GM23338 (cell line): Measurements from ENCODE around the gene IL18R1. TPM values are rescaled to one million over a fixed set of nuclear protein-coding genes. Genes with fewer than 3 reads are reported as not detected.

Source experiments
- ATAC-seq: fragments of 200-7000 bp; cut with Tn5 transposase; 3 replicates; pipeline ENCODE4 v1.9.1; 2020
- DNase-seq: peaks from one replicate; pipeline ENCODE4 v3.0.0-alpha.2; 2015; ENCODE audit warnings: low spot score
- H2AFZ ChIP-seq: fragments of 200-600 bp; sonication (generic); 2 replicates; pipeline ENCODE4 v1.8.0; 2016; ENCODE audit warnings: antibody characterized with exemption, mild to moderate bottlenecking, moderate library complexity
- H3F3A ChIP-seq: fragments of 200-600 bp; sonication (generic); replicated peaks from 2 replicates; pipeline ENCODE4 v1.8.0; 2017; ENCODE audit warnings: antibody characterized with exemption, mixed run types, low read depth
- H3K27ac ChIP-seq: fragments of 200-600 bp; sonication (generic); 2 replicates; pipeline ENCODE4 v1.6.1; 2016; ENCODE audit warnings: low read depth
- H3K27me3 ChIP-seq: fragments of 200-600 bp; sonication (generic); 2 replicates; pipeline ENCODE4 v1.8.0; 2016; ENCODE audit warnings: mild to moderate bottlenecking, mixed run types, moderate library complexity; ENCODE audit not compliant: insufficient read depth
- H3K36me3 ChIP-seq: fragments of 200-600 bp; sonication (generic); 2 replicates; pipeline ENCODE4 v1.8.0; 2016; ENCODE audit warnings: mild to moderate bottlenecking; ENCODE audit not compliant: insufficient read depth
- H3K4me1 ChIP-seq: fragments of 200-600 bp; sonication (generic); 2 replicates; pipeline ENCODE4 v1.8.0; 2016; ENCODE audit warnings: mild to moderate bottlenecking, moderate library complexity; ENCODE audit not compliant: insufficient read depth
- H3K4me2 ChIP-seq: fragments of 200-600 bp; sonication (generic); 2 replicates; pipeline ENCODE4 v1.7.1; 2017; ENCODE audit warnings: mixed run types
- H3K4me3 ChIP-seq: fragments of 200-600 bp; sonication (generic); 2 replicates; pipeline ENCODE4 v1.6.1; 2016; ENCODE audit warnings: mixed run types
- H3K79me2 ChIP-seq: fragments of 200-600 bp; sonication (generic); replicated peaks from 2 replicates; pipeline ENCODE4 v1.8.0; 2017; ENCODE audit warnings: mild to moderate bottlenecking; ENCODE audit not compliant: insufficient read depth
- H3K9me2 ChIP-seq: fragments of 200-600 bp; sonication (generic); 2 replicates; pipeline ENCODE4 v1.8.0; 2017; ENCODE audit not compliant: insufficient read depth
- H4K20me1 ChIP-seq: fragments of 200-600 bp; sonication (generic); replicated peaks from 2 replicates; pipeline ENCODE4 v1.8.0; 2017; ENCODE audit warnings: mild to moderate bottlenecking; ENCODE audit not compliant: insufficient read depth
- H3K27ac Mint-ChIP-seq: 2 replicates; pipeline ENCODE4 v1.8.0; 2020; ENCODE audit warnings: inconsistent platforms, mild to moderate bottlenecking, moderate library complexity, mixed read lengths
- H3K27me3 Mint-ChIP-seq: 3 replicates; pipeline ENCODE4 v1.8.0; 2022; ENCODE audit warnings: low read depth, mild to moderate bottlenecking, moderate library complexity, mixed read lengths, inconsistent platforms; ENCODE audit not compliant: insufficient read depth, poor library complexity
- H3K36me3 Mint-ChIP-seq: 3 replicates; pipeline ENCODE4 v1.8.0; 2021; ENCODE audit warnings: low read depth, mild to moderate bottlenecking, inconsistent platforms, moderate library complexity, mixed read lengths
- H3K4me1 Mint-ChIP-seq: 3 replicates; pipeline ENCODE4 v1.8.0; 2020; ENCODE audit warnings: mild to moderate bottlenecking, inconsistent platforms, mixed read lengths
- H3K4me3 Mint-ChIP-seq: 3 replicates; pipeline ENCODE4 v1.8.0; 2021; ENCODE audit warnings: moderate library complexity, mild to moderate bottlenecking, inconsistent platforms, mixed read lengths
- H3K9me3 Mint-ChIP-seq: 3 replicates; pipeline ENCODE4 v1.8.0; 2020; ENCODE audit warnings: moderate library complexity, mild to moderate bottlenecking, inconsistent platforms, mixed read lengths
- CREB1 ChIP-seq: fragments of 250-450 bp; sonication (Bioruptor Pico); IDR thresholded peaks from 2 replicates; pipeline ENCODE4 v1.5.0; 2020; ENCODE audit warnings: low read depth, mild to moderate bottlenecking, moderate library complexity
- EZH2 ChIP-seq: fragments of 200-600 bp; sonication (generic); IDR thresholded peaks from one replicate; pipeline ENCODE4 v1.8.0; 2017; ENCODE audit warnings: antibody characterized with exemption, mild to moderate bottlenecking, low read depth; ENCODE audit not compliant: unreplicated experiment
- EZH2phosphoT487 ChIP-seq: fragments of 200-600 bp; sonication (generic); IDR thresholded peaks from one replicate; pipeline ENCODE4 v1.8.1; 2018; ENCODE audit warnings: antibody characterized with exemption; ENCODE audit not compliant: unreplicated experiment
- JUNB ChIP-seq: IDR thresholded peaks from one replicate; pipeline ENCODE4 v1.6.1; 2016; ENCODE audit warnings: antibody characterized with exemption; ENCODE audit not compliant: unreplicated experiment
- NANOG ChIP-seq: IDR thresholded peaks from 2 replicates; pipeline ENCODE4 v1.6.1; 2016; ENCODE audit warnings: antibody characterized with exemption, borderline replicate concordance
- POLR2AphosphoS5 ChIP-seq: IDR thresholded peaks from 2 replicates; pipeline ENCODE4 v1.6.1; 2016; ENCODE audit warnings: antibody characterized with exemption, low read depth
- STAT1 ChIP-seq: IDR thresholded peaks from one replicate; pipeline ENCODE4 v1.6.1; 2016; ENCODE audit warnings: antibody characterized with exemption; ENCODE audit not compliant: unreplicated experiment
- ZNF114 ChIP-seq: fragments of 250-450 bp; sonication (Bioruptor Pico); IDR thresholded peaks from 2 replicates; pipeline ENCODE4 v1.5.0; 2020; ENCODE audit warnings: mild to moderate bottlenecking, moderate library complexity
- ZNF331 ChIP-seq: fragments of 250-450 bp; sonication (Bioruptor Pico); IDR thresholded peaks from 2 replicates; pipeline ENCODE4 v1.5.0; 2020; ENCODE audit warnings: low read depth, mild to moderate bottlenecking, moderate library complexity
- polyA plus RNA-seq: library from polyadenylated mRNA; unstranded; fragments of >200 nt; fragmentation: Nextera tagmentation; extraction: Ambion mirVana; gene quantifications from 2 replicates; pipeline ENCODE4 v1.2.1, GENCODE V29; 2016
- total RNA-seq: library from RNA; depleted of rRNA; stranded (reverse); fragments of >200 nt; shearing (Covaris generic); gene quantifications from 2 replicates; pipeline ENCODE4 v1.2.3, GENCODE V29; 2014
- TF ChIP-seq, protein P1 (sequence below): IDR thresholded peaks from one replicate; pipeline ENCODE4 v1.6.1; 2018; ENCODE audit warnings: antibody characterized with exemption; ENCODE audit not compliant: unreplicated experiment
- TF ChIP-seq, protein P2 (sequence below), 2 experiments: fragments of 200-600 bp in 1 of 2; sonication (generic) in 1 of 2; conservative IDR thresholded peaks; 2 replicates each; pipeline versions ENCODE4 v1.5.1 to v1.6.1; 2016 to 2017; ENCODE audit warnings: antibody characterized with exemption in 2 of 2, low read depth in 2 of 2, mild to moderate bottlenecking in 2 of 2, moderate library complexity in 1 of 2
- TF ChIP-seq, protein P3 (sequence below): IDR thresholded peaks from 2 replicates; pipeline ENCODE4 v1.6.1; 2016; ENCODE audit warnings: antibody characterized with exemption
- TF ChIP-seq, protein P4 (sequence below): fragments of 250-450 bp; sonication (Bioruptor Pico); IDR thresholded peaks from 2 replicates; pipeline ENCODE4 v1.5.0; 2020; ENCODE audit warnings: mild to moderate bottlenecking, moderate library complexity

IL18R1 gene
- total and polyA plus RNA-seq, 2 experiments from 2014 or later, result 0.17 to 0.39 TPM

DNA sequence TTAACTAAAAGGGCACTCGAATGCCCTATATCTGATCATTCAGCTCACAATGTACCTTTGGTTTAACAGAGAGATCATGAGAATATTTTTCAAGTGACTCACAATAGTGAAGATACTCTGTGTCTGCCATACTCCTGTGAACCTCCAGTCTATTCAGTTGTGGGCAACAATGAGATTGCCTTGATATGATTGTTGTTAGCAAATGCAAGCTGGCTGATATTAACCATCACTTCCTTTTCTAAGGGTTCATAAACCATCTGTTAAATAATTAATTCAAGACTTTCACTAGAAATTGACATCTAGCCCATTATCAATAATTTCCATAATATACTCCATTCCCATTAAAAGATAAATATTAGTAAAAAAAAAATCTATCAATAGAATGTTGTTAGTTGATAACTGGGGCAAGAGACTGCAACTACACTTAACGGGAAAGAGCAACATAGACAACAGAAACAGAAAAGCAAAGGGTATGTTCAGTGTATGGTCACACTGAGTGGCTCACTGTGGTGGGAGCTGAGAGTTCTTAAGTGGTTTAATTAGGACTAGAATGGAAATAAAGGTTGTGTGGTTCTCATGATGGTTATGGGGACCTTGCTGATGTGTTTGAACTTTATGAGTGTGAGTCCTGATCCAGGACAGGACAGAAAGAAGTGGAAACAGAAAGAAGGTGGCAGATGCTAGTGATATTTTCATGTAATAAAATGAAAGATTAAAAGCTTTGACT lies 79.2 kb downstream of the IL18R1 start:
- no peaks in the 10 kb centered on the region for H4K20me1 ChIP-seq
- no peak for ATAC-seq
- Mint-ChIP-seq H3K27ac (no peak overlapping the region), H3K4me3 (no peak overlapping the region), H3K27me3 (peaks cover 2% of the 10 kb centered on the region), H3K36me3 (no peaks in the 10 kb centered on the region), H3K9me3 (no peaks in the 10 kb centered on the region), H3K4me1 (no peaks in the 10 kb centered on the region)
- H3K4me2 ChIP-seq, result no peak overlapping the region
- H3F3A ChIP-seq, result no peaks in the 10 kb centered on the region
- H3K79me2 ChIP-seq, result no peaks in the 10 kb centered on the region
- no peaks in the 10 kb centered on the region for H3K36me3 ChIP-seq
- DNase-seq, result no peak
- no peak for TF ChIP-seq POLR2AphosphoS5
- no peak for TF ChIP-seq NANOG
- no peak for TF ChIP-seq EZH2phosphoT487
- no peak for TF ChIP-seq STAT1
- TF ChIP-seq, protein P1, sequence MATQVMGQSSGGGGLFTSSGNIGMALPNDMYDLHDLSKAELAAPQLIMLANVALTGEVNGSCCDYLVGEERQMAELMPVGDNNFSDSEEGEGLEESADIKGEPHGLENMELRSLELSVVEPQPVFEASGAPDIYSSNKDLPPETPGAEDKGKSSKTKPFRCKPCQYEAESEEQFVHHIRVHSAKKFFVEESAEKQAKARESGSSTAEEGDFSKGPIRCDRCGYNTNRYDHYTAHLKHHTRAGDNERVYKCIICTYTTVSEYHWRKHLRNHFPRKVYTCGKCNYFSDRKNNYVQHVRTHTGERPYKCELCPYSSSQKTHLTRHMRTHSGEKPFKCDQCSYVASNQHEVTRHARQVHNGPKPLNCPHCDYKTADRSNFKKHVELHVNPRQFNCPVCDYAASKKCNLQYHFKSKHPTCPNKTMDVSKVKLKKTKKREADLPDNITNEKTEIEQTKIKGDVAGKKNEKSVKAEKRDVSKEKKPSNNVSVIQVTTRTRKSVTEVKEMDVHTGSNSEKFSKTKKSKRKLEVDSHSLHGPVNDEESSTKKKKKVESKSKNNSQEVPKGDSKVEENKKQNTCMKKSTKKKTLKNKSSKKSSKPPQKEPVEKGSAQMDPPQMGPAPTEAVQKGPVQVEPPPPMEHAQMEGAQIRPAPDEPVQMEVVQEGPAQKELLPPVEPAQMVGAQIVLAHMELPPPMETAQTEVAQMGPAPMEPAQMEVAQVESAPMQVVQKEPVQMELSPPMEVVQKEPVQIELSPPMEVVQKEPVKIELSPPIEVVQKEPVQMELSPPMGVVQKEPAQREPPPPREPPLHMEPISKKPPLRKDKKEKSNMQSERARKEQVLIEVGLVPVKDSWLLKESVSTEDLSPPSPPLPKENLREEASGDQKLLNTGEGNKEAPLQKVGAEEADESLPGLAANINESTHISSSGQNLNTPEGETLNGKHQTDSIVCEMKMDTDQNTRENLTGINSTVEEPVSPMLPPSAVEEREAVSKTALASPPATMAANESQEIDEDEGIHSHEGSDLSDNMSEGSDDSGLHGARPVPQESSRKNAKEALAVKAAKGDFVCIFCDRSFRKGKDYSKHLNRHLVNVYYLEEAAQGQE, result no peak
- TF ChIP-seq, protein P2, sequence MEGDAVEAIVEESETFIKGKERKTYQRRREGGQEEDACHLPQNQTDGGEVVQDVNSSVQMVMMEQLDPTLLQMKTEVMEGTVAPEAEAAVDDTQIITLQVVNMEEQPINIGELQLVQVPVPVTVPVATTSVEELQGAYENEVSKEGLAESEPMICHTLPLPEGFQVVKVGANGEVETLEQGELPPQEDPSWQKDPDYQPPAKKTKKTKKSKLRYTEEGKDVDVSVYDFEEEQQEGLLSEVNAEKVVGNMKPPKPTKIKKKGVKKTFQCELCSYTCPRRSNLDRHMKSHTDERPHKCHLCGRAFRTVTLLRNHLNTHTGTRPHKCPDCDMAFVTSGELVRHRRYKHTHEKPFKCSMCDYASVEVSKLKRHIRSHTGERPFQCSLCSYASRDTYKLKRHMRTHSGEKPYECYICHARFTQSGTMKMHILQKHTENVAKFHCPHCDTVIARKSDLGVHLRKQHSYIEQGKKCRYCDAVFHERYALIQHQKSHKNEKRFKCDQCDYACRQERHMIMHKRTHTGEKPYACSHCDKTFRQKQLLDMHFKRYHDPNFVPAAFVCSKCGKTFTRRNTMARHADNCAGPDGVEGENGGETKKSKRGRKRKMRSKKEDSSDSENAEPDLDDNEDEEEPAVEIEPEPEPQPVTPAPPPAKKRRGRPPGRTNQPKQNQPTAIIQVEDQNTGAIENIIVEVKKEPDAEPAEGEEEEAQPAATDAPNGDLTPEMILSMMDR (conservative IDR thresholded peaks at IDR 0.05; ENCODE audit: low read depth in 2 of 2), result no peak
- no peak for TF ChIP-seq JUNB
- no peak for TF ChIP-seq ZNF114 (CRISPR knock-in tag)
- TF ChIP-seq ZNF331 (CRISPR knock-in tag), result no peak
- TF ChIP-seq, protein P3, sequence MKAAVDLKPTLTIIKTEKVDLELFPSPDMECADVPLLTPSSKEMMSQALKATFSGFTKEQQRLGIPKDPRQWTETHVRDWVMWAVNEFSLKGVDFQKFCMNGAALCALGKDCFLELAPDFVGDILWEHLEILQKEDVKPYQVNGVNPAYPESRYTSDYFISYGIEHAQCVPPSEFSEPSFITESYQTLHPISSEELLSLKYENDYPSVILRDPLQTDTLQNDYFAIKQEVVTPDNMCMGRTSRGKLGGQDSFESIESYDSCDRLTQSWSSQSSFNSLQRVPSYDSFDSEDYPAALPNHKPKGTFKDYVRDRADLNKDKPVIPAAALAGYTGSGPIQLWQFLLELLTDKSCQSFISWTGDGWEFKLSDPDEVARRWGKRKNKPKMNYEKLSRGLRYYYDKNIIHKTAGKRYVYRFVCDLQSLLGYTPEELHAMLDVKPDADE, result no peak
- TF ChIP-seq, protein P4, sequence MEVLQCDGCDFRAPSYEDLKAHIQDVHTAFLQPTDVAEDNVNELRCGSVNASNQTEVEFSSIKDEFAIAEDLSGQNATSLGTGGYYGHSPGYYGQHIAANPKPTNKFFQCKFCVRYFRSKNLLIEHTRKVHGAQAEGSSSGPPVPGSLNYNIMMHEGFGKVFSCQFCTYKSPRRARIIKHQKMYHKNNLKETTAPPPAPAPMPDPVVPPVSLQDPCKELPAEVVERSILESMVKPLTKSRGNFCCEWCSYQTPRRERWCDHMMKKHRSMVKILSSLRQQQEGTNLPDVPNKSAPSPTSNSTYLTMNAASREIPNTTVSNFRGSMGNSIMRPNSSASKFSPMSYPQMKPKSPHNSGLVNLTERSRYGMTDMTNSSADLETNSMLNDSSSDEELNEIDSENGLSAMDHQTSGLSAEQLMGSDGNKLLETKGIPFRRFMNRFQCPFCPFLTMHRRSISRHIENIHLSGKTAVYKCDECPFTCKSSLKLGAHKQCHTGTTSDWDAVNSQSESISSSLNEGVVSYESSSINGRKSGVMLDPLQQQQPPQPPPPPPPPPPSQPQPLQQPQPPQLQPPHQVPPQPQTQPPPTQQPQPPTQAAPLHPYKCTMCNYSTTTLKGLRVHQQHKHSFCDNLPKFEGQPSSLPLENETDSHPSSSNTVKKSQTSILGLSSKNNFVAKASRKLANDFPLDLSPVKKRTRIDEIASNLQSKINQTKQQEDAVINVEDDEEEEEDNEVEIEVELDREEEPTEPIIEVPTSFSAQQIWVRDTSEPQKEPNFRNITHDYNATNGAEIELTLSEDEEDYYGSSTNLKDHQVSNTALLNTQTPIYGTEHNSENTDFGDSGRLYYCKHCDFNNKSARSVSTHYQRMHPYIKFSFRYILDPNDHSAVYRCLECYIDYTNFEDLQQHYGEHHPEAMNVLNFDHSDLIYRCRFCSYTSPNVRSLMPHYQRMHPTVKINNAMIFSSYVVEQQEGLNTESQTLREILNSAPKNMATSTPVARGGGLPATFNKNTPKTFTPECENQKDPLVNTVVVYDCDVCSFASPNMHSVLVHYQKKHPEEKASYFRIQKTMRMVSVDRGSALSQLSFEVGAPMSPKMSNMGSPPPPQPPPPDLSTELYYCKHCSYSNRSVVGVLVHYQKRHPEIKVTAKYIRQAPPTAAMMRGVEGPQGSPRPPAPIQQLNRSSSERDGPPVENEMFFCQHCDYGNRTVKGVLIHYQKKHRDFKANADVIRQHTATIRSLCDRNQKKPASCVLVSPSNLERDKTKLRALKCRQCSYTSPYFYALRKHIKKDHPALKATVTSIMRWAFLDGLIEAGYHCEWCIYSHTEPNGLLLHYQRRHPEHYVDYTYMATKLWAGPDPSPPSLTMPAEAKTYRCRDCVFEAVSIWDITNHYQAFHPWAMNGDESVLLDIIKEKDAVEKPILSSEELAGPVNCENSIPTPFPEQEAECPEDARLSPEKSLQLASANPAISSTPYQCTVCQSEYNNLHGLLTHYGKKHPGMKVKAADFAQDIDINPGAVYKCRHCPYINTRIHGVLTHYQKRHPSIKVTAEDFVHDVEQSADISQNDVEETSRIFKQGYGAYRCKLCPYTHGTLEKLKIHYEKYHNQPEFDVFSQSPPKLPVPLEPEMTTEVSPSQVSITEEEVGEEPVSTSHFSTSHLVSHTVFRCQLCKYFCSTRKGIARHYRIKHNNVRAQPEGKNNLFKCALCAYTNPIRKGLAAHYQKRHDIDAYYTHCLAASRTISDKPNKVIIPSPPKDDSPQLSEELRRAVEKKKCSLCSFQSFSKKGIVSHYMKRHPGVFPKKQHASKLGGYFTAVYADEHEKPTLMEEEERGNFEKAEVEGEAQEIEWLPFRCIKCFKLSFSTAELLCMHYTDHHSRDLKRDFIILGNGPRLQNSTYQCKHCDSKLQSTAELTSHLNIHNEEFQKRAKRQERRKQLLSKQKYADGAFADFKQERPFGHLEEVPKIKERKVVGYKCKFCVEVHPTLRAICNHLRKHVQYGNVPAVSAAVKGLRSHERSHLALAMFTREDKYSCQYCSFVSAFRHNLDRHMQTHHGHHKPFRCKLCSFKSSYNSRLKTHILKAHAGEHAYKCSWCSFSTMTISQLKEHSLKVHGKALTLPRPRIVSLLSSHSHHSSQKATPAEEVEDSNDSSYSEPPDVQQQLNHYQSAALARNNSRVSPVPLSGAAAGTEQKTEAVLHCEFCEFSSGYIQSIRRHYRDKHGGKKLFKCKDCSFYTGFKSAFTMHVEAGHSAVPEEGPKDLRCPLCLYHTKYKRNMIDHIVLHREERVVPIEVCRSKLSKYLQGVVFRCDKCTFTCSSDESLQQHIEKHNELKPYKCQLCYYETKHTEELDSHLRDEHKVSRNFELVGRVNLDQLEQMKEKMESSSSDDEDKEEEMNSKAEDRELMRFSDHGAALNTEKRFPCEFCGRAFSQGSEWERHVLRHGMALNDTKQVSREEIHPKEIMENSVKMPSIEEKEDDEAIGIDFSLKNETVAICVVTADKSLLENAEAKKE (CRISPR knock-in tag), result no peak
- no peak for TF ChIP-seq EZH2
- no peak for TF ChIP-seq CREB1 (CRISPR knock-in tag)
- H3K27ac ChIP-seq, result no peak overlapping the region
- no peaks in the 10 kb centered on the region for H3K27me3 ChIP-seq
- H3K4me3 ChIP-seq, result no peak overlapping the region
- H2AFZ ChIP-seq, result no peak overlapping the region
- H3K9me2 ChIP-seq, result 0 out of 2 replicates have a peak, but pooled peaks cover 3% of the 10 kb centered on the region
- H3K4me1 ChIP-seq, result no peaks in the 10 kb centered on the region
